ENCODE measurements around the gene ANKRD44. TPM values are rescaled to one million over a fixed set of nuclear protein-coding genes. Genes with fewer than 3 reads are reported as not detected.

Gene ANKRD44
- total RNA-seq, 4 donors from 2014 or later: 22.8 to 69.1 (median 37.5) TPM

DNA sequence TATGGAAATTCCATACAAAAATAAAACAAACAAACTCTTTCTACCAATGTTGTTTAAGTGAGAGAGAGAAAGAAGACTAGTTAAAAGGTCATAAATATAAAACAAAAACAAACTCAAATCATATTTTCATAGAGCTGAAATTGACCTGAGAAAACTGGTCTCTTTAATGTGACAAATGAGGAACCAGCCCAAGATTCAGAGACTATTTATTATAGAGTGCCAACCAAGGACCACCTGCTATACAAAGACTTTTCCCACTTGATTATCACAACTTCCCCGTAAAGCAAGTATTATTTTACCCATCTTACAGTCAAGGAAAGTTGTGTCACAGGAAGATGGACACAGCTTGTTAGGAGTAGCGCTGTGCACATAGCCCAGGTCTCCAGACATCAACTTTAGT is 13.3 kb downstream of the ANKRD44 start:
- TF ChIP-seq, protein P1, sequence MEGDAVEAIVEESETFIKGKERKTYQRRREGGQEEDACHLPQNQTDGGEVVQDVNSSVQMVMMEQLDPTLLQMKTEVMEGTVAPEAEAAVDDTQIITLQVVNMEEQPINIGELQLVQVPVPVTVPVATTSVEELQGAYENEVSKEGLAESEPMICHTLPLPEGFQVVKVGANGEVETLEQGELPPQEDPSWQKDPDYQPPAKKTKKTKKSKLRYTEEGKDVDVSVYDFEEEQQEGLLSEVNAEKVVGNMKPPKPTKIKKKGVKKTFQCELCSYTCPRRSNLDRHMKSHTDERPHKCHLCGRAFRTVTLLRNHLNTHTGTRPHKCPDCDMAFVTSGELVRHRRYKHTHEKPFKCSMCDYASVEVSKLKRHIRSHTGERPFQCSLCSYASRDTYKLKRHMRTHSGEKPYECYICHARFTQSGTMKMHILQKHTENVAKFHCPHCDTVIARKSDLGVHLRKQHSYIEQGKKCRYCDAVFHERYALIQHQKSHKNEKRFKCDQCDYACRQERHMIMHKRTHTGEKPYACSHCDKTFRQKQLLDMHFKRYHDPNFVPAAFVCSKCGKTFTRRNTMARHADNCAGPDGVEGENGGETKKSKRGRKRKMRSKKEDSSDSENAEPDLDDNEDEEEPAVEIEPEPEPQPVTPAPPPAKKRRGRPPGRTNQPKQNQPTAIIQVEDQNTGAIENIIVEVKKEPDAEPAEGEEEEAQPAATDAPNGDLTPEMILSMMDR (IDR thresholded peaks at IDR 0.05; ENCODE audit: low read depth): no peak

DNA sequence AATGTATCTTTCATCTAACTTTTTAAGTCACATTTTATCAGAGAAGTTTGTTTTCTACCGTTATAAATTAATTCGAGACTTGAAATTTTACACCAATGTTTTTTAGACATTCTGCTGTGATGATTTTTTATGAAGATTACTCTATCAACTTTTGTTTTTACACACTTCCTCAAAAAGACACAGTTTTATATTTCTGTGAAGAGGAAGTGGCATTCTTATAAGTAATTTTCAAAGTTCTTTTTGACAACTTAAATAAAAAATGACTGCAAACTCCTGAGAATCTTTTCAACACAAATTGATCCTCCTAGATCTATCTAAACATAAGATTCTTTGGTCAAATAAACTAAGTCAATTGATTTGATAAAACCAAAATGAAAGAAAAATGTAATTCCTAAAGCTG is 13.7 kb downstream of the ANKRD44 start:
- TF ChIP-seq, protein P1 (IDR thresholded peaks at IDR 0.05; ENCODE audit: low read depth): no peak

DNA sequence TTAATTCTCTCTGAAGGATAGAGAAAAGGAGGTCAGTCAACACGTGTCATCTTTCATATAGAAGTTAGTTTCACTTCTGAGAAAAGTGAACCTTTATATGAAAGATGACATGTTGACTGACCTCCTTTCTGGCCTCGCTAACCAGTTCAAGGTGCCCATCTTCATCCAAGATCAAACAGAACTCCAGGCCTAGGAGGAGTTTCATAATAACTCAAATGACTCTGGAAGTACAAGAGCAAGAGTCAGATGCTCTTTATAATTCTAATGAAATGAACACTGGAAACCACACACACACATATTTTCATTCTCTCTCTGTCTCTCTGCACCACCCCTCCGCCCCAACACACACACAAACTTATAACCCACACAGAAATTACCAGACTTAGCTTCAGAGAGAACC is 16.3 kb downstream of the ANKRD44 start:
- TF ChIP-seq, protein P1 (IDR thresholded peaks at IDR 0.05; ENCODE audit: low read depth): no peak

GRCh38 chr2:197293252-197294007 is 17.1 kb downstream of the ANKRD44 start:
- TF ChIP-seq, protein P1 (IDR thresholded peaks at IDR 0.05; ENCODE audit: low read depth): no peak

DNA sequence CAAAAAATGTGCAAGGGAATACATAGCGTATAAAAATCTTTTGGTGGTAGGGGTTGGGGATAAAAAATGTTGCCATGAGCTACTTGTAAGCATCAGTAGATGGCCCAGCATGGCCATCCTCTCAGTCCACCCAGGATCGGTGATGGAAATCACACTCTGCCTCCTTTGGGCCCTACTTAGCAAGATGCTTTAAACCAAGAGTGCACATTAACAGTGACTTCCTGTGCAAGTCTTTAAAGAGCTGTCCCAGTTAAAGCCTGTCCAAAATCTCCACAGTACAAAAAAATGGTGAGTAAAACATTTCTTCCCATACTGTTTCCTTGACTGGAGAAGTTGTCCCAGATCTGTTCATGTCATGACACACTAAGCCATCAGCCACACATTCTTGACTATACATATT is 18.0 kb downstream of the ANKRD44 start:
- TF ChIP-seq, protein P1 (IDR thresholded peaks at IDR 0.05; ENCODE audit: low read depth): no peak

- TF ChIP-seq, protein P1 (IDR thresholded peaks at IDR 0.05; ENCODE audit: low read depth): no peak
Observed at GRCh38 chr2:197286805-197287595, 23.6 kb downstream of the ANKRD44 start.

DNA sequence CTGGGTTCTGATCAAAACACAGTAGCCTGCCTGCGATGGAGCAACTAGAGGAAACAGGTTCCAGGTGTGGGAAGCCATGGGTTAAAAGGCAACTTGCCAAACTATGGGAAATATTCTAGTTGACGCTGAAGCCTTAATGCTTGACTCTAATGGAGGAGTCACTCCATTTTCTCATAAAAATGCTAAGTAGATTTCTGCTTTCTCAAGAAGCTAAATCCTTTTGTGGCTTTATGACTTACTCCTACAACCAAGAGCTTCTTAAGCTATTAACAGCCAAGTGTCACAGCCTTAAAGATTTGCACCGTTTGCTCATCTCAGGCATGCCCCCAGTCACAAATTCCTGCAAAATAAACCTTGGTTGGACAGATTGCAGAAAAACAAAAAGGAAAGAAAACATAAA is 25.2 kb downstream of the ANKRD44 start:
- TF ChIP-seq, protein P1 (IDR thresholded peaks at IDR 0.05; ENCODE audit: low read depth): no peak
